Stromal cell of bone marrow (primary cell): ENCODE data around the gene MTHFD2L.
"Not testable (repeated sequence)": the region's sequence is repeated elsewhere in the genome, so short reads cannot be mapped to it uniquely, and the experiment has no call there.

ENCODE experiments used
- DNase-seq: peaks from one replicate; pipeline ENCODE4 v3.0.0-alpha.2; 2012; ENCODE audit warnings: low read depth

MTHFD2L gene

DNA sequence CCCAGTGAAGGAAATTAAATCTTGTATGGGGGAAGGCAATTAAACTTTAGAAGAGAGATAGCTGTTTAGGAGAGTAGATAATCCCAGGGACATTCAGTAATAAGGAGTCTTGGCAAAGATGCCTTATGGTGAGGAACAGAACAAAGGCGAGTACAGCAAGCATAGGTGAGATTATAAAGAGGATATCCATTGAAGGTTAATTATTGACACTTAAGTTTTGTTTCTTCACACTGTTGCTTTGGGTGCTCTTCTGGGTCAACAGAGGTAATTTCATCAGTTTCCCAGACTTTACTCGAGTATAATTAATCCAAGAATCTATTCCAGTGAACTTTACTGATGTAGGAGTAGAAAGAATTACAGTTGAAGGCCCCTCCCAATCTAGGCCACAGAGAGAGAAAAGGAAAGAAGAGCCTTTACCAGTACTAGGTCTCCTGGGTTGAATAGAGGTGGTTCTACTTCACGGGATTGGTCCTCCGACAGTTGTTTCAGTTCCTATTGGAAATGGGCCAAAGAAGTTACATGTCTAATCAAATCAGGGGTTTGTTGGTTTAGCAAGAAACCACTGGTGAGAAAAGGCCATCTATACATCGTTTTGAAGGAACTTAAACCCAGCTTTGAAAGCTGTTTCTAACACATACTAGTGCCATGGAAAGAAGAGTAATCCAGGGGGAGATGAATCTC lies 177.6 kb downstream of the MTHFD2L start:
- DNase-seq, result no peak

- no peak for DNase-seq
Observed at GRCh38 chr4:74338792-74339333, 180.9 kb downstream of the MTHFD2L start.

- no peak for DNase-seq
Observed at GRCh38 chr4:74339501-74339900, 181.6 kb downstream of the MTHFD2L start.

- not testable (repeated sequence) for DNase-seq
Observed at GRCh38 chr4:74340421-74340820, 182.5 kb downstream of the MTHFD2L start.

- no peak for DNase-seq
Observed at GRCh38 chr4:74344031-74344430, 186.1 kb downstream of the MTHFD2L start.
